NT2/D1 (cell line): ENCODE data around the gene GNG12.

ENCODE experiments used
- DNase-seq: peaks from one replicate; pipeline ENCODE4 v3.0.0-alpha.2; 2011; ENCODE audit warnings: low read depth, low spot score
- H3K27me3 ChIP-seq: 2 replicates; pipeline ENCODE4 v1.6.0; 2011; ENCODE audit warnings: mild to moderate bottlenecking; ENCODE audit not compliant: insufficient read length, insufficient read depth
- H3K36me3 ChIP-seq: 2 replicates; pipeline ENCODE4 v1.6.1; 2011; ENCODE audit warnings: mild to moderate bottlenecking, low read length, mixed read lengths; ENCODE audit not compliant: insufficient read depth, insufficient read length
- H3K4me1 ChIP-seq: 2 replicates; pipeline ENCODE4 v1.5.1; 2011; ENCODE audit not compliant: insufficient read depth, insufficient read length
- H3K4me3 ChIP-seq: 2 replicates; pipeline ENCODE4 v1.5.1; 2011; ENCODE audit warnings: low read depth; ENCODE audit not compliant: insufficient read length
- H3K9ac ChIP-seq: 2 replicates; pipeline ENCODE4 v1.6.0; 2011; ENCODE audit warnings: low read depth; ENCODE audit not compliant: insufficient read length
- H3K9me3 ChIP-seq: 2 replicates; pipeline ENCODE4 v1.5.1; 2011; ENCODE audit warnings: mild to moderate bottlenecking, low read length; ENCODE audit not compliant: insufficient read depth
- SUZ12 ChIP-seq: IDR thresholded peaks from 2 replicates; pipeline ENCODE4 v1.6.1; 2011; ENCODE audit not compliant: insufficient read length, insufficient read depth; ENCODE audit errors: extremely low read depth
- YY1 ChIP-seq: IDR thresholded peaks from 2 replicates; pipeline ENCODE4 v1.6.1; 2011; ENCODE audit not compliant: insufficient read length, insufficient read depth
- ZNF274 ChIP-seq: IDR thresholded peaks from 2 replicates; pipeline ENCODE4 v1.6.1; 2011; ENCODE audit warnings: mild to moderate bottlenecking, low read depth, low read length

Gene GNG12

GRCh38 chr1:67752306-67752705 lies 81.0 kb downstream of the GNG12 start:
- no peaks in the 10 kb centered on the region for H3K27me3 ChIP-seq
- no peak for DNase-seq
- no peak for TF ChIP-seq YY1
- TF ChIP-seq SUZ12: no peak
- no peak for TF ChIP-seq ZNF274
- H3K36me3 ChIP-seq: peaks cover 8% of the 10 kb centered on the region
- no peak overlapping the region for H3K9ac ChIP-seq
- H3K4me1 ChIP-seq: peaks cover 8% of the 10 kb centered on the region
- H3K4me3 ChIP-seq: no peak overlapping the region
- no peaks in the 10 kb centered on the region for H3K9me3 ChIP-seq

DNA sequence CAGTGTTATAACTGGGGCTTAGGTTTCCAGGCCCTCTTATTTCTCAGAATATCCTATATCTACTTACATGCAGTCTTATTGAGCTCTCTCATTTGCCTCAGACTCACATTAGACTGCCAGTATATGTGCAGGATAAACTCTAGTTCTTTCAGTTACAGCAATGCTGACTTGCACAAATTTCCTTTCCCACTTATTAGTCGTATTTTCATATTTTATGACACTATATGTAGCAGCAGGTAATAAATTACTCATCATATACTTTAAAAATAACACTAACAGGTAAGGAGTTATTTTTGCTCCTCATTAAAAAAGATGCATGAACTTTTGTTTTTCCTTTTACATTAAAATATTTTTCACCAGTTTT lies 82.6 kb downstream of the GNG12 start:
- Histone ChIP-seq H3K4me3 (no peak overlapping the region), H3K4me1 (peaks cover 8% of the 10 kb centered on the region), H3K36me3 (peaks cover 5% of the 10 kb centered on the region), H3K9me3 (no peaks in the 10 kb centered on the region), H3K27me3 (no peaks in the 10 kb centered on the region), H3K9ac (no peak overlapping the region)
- no peak for TF ChIP-seq YY1
- no peak for TF ChIP-seq ZNF274
- TF ChIP-seq SUZ12: no peak
- DNase-seq: no peak

GRCh38 chr1:67749844-67750690 lies 83.2 kb downstream of the GNG12 start:
- TF ChIP-seq SUZ12 (no peak), ZNF274 (no peak), YY1 (no peak)
- Histone ChIP-seq H3K9ac (peak overlapping the region; percentile 13), H3K4me3 (no peak overlapping the region), H3K36me3 (peaks cover 5% of the 10 kb centered on the region), H3K4me1 (peaks cover 8% of the 10 kb centered on the region), H3K9me3 (no peaks in the 10 kb centered on the region), H3K27me3 (no peaks in the 10 kb centered on the region)
- no peak for DNase-seq

- H3K4me1 ChIP-seq: peaks cover 8% of the 10 kb centered on the region
- no peak for TF ChIP-seq ZNF274
- no peak for TF ChIP-seq YY1
- no peak for TF ChIP-seq SUZ12
- no peak for DNase-seq
Observed at GRCh38 chr1:67749263-67749843, 83.9 kb downstream of the GNG12 start.

DNA sequence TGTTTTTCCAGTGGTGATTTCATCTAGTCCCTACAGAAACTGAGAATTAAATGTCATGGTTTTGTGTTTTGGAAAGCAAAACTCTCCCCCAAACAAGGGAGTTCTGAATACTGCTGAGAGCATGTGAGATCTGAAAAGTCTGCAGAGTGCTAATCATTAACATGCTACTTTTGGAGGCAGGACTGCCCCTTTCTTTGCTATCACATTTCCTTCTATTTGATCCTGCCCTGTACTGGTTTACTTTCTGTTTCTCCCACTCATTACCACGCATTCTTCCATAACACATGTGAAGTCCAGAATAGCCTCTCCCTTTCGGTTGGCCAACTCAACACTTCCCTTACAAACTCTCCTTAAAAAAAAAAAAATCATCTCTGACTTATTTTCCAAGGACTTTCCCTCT lies 84.6 kb downstream of the GNG12 start:
- H3K4me3 ChIP-seq: no peak overlapping the region
- no peaks in the 10 kb centered on the region for H3K9me3 ChIP-seq
- H3K9ac ChIP-seq: no peak overlapping the region
- H3K36me3 ChIP-seq: no peaks in the 10 kb centered on the region
- H3K27me3 ChIP-seq: no peaks in the 10 kb centered on the region
- H3K4me1 ChIP-seq: peaks cover 6% of the 10 kb centered on the region
- DNase-seq: no peak
- TF ChIP-seq SUZ12: no peak
- no peak for TF ChIP-seq YY1
- no peak for TF ChIP-seq ZNF274

More at GRCh38 chr1:67749263-67749843, 83.9 kb downstream of the GNG12 start:
- Histone ChIP-seq H3K9ac (no peak overlapping the region), H3K4me3 (no peak overlapping the region), H3K36me3 (peaks cover 5% of the 10 kb centered on the region), H3K27me3 (no peaks in the 10 kb centered on the region), H3K9me3 (no peaks in the 10 kb centered on the region)

- Histone ChIP-seq H3K27me3 (no peaks in the 10 kb centered on the region), H3K4me1 (peaks cover 6% of the 10 kb centered on the region), H3K36me3 (no peaks in the 10 kb centered on the region), H3K9ac (no peak overlapping the region), H3K9me3 (no peaks in the 10 kb centered on the region), H3K4me3 (no peak overlapping the region)
- DNase-seq: no peak
- no peak for TF ChIP-seq YY1
- no peak for TF ChIP-seq SUZ12
- no peak for TF ChIP-seq ZNF274
Observed at GRCh38 chr1:67747671-67748546, 85.4 kb downstream of the GNG12 start.
